SKM-1 (cell line): ENCODE measurements around the gene CLDN22.
"Not testable (repeated sequence)": the region's sequence is repeated elsewhere in the genome, so short reads cannot be mapped to it uniquely, and the experiment has no call there.

Experiments used
- DNase-seq: peaks from one replicate; lab custom pipeline; 2025; ENCODE audit not compliant: unreplicated experiment; lab: John Stamatoyannopoulos, UW

CLDN22 gene

DNA sequence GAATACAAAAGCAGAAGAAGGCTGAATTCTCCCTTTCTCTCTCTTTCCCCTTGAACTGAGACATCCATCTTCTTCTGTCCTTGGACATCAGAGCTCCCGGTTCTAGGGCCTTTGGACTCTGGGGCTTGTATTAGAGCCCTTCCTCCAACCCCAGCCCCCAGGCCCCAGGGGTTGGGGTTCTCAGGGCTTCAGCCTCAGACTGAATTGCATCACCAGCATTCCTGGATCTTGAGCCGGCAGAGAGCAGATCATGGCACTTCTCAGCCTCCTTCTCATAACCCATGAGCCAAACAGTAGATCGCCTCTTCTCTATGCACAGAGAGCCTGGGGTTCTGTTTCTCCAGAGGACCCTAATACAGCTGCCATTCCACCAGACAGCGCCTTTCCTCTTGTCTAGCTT, 27.5 kb upstream of the CLDN22 start:
- no peak for DNase-seq

DNA sequence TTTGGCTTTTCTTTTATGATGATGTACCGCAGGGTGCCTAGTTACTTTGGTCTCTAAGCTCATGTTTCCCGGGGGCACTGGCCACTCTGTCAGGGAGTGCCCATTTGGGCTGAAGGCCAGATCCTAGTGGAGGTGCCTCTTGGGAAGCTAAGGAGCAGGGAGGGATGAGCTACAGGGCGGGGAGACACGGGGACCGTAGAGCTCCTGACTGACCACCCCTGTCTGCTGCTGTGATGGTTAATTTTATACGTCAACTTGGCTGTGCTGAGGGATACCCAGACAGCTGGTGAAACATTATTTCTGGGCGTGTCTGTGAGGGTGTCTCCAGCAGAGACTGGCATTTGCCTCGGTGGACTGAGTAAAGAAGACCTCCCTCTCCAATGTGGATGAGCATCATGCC, 27.1 kb upstream of the CLDN22 start:
- no peak for DNase-seq

DNA sequence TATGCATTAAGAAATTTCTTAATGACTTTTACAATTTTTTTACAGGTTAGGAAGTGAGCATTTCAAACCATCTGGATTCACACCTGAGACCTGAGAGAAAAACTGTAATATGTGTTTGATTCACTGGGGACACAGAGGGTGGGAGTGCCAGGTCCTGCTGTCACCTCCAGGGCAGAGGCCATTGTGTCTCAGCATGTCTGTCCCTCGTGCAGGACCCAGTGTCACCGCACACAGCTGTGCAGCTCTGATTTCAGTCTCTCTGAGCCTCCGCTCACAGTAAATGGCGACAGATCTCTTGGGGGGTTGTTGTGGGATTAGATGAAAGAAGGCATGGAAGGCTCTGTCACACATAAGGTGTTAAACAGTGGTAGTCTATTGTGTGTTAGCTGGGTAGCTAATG, 25.2 kb upstream of the CLDN22 start:
- DNase-seq = no peak

DNA sequence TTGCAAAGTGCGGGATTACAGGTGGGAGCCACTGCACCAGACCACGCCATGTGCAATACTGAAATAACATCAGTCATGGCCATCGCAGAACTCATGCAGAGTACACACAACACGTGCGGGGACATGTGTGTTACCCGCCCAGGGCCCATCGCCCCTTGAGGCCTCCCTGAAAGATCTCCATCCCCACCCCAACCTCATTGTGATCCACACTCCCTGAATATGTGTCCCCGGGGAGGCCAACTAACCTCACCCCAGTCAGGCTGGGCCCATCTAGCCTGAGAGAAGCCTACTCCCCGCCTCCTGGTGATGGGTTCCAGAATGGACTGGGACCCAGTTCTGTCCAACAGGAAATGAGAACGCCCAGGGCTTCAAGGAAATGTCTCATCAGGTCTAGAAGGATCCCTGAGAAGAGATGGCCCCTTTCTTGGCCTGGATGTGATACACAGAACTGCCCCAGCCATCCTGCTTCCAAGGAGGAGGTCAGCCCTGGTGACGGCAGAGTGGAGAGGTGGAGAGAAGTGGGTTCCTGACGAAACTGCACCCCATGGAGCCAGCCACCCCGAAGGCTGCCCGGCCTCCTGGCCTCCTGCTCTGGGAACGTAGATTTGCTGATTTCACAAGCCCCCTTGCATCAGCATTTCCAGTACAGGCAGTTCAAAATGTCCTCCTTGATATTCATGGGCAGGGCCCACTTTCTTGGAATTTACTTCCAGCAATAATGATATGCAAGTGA, 24.6 kb upstream of the CLDN22 start:
- no peak for DNase-seq

DNA sequence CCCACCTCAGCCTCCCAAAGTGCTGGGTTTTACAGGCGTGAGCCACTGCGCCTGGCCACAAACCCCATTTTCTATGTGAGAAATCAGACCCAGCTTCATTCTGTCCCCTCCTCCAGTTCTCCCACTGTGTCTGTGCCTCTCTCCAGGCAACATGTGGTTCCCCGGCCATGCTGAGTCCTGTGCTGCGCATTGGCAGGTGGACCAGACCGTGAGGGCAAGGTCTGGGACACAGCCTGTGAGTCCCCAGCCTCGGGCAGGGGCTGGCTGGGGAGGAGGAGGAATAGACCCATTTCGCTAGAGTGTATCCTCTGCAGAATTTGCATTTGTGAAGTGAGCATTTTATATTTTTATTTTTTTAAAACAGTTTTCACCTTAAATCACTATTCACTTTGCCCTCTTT, 23.7 kb upstream of the CLDN22 start:
- no peak for DNase-seq

DNA sequence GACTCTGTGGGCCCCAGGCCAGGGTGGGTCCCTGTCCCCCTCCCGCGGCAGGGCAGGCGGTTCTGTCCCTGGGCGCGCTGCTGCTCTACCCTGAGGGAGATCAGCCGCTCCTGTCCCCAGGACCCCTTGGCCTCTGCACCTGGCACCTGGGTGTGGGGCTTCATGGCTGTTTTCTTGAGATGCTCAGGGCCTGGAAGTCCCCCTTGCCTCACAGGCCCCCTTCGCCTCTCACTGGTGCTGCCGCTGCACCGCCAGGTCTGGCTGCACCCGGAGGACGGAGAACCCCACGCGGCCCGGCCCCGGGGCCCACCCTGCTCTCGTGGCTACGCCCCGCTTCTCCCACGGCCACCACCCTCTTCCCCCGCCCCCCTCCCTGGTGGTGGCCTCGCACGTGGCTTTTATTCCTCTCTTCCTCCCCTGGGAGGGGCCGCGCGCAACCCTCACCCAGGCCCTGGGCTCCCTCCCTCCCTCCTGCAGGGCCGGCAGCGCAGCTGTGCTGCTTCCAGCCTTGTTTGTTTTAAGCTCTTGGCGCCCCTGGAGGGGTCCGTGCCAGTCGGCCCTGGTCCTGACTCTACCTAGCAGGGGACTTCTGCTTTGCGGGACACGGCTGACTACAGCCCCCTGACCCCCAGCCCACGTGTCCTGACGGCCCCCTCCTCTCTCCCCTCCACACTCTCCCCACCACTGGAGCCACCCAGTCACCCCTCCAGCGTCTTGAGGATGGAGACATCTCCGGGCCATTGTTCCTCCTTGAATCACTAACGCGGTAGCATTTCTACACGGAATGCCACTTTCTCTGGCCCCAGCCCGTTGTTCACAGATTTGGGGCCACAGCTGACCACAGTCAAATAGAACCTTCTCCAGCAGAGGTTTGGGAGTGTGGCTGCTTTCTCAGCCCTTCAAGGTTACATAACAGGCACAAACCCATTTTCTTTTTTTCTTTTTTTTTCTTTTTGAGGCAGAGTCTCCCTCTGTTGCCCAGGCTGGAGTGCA, 22.8 kb upstream of the CLDN22 start:
- no peak for DNase-seq

DNA sequence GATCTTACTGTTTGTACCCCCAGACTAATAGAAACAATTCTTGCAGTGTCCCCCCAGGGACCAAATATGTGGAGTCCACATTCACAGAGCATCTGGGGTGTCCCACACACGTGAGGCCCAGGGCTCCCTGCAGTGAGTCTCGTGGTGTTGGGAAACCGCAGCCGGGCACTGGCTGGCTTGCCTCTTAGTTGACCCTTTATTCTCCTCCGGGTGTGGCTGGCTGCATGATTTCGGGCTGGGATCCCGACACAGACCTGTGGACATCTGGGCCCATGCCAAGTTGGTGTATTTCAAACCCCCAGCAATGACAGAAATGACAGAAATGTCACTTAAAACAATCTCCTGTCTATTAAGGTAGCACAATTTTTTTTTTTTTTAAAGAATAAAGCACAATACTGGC, 17.8 kb upstream of the CLDN22 start:
- no peak for DNase-seq

DNA sequence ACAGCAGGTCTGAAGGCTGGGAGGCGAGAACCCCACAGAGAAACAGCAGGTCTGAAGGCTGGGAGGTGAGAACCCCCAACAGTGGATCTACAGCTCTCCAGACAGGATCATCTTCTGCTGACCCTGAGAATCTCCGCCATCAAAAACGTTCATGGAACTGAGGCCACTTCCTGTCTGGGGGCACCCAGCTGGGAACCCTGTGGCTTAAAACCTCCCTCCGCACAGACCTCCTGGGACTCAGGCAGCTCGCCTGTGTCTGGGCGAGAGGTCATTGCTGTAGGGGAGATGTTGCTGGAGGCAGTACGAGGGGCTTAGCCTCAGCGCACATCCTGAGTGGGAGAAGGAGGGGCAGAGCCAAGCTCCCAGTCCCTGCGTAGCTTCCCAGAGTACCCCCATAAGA, 17.3 kb upstream of the CLDN22 start:
- no peak for DNase-seq

DNA sequence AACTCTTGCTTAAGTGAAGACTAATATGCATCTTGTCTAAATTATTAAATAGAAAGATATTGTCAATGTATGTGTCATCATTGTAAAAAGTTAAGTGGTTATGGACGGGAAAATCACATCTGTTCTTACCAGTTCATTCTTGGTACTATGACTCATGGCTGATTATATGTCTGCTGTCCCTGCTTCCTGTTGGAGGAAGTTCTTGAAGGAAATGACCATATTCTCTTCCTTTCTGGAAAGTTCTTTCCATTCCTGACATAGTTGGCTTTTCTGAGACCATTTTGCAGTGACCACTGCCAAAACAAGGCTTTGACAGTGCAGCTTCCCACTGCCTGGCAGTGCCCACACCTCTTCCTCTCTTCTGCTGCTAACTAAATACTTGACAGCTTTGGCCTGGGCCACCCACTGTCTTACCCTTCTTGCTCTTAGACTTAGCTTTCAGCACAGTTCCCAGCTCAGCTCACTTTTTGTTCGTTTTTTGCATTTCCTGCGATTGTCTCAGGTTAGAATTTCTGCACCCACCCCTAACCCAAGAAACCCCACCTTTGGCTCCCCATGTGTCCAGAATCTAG, 15.4 kb upstream of the CLDN22 start:
- DNase-seq = no peak

DNA sequence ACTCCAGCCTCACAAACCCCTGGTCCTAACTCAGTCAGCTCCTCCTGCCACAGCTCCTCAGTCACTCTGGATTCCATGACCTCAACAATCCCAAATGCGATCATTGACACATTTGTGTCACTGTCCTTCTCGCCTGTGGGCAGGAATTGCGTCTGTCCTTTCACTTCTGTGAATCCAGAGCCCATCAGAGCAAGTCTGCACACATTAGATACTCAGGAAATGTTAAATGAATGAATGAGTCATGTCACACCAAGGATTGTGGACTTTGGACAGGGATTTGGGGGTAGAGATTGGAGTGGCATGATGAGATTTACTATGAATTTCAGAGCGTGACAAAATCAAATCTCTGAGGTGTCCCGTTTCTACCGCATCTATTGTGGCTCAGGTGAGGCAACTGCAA, 13.9 kb upstream of the CLDN22 start:
- no peak for DNase-seq

DNA sequence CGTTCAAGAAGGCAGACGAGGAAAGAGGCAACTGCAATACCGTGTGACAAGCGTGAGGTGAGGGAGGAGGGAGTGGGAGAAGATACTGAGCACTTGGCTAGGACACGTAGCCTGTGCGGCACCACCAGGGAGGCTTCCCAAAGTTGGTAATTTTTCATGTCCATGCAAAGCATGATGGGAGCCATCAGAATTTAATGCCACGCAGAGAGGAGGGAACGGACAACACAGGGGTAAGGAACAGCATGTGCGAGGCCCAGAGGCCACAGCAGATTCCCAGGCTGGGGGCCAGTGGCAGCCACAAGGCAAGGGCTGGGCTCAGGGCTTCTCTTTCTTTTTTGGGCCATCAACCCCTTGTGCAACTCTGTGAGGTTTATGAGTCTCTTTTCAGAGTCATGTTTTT, 13.1 kb upstream of the CLDN22 start:
- no peak for DNase-seq

DNA sequence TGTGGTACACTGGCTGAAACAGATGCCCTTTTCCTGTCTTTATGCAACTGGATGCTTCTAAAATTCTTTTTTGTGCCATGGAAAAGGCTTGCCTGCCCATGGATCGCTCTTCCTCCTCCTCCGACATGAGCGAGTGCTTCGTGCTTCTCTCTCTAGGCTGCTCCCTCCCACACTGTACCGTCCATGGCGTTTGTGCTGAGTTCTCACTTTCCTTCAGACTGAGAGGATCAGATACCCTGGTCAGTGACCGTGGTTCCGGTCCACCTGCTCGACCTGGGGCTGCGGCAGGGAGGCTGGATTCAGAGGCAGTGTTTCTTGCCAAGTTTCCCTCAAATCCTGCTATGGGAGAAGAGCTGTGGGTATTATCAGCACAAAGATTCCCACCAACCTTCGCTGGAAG, 12.4 kb upstream of the CLDN22 start:
- no peak for DNase-seq

DNA sequence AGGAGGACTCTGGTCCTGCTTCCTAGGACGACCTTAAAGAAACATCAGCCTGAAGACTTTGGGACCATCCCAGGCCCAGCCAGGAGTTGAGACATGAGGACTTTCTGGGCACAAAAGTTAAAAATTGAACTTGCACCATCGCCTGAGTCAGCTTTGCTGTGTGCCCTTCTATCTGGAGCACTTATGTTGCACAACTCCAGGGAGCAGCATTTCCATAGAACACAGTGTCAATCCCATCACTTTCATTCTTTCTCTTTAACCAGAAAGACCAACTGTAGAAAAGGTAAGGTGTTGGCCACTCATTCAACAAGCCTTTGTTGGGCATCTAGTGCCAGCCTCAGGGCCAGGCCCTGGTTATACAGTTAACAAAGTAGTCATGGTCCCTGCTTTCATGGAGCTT, 10.8 kb upstream of the CLDN22 start:
- DNase-seq = no peak

DNA sequence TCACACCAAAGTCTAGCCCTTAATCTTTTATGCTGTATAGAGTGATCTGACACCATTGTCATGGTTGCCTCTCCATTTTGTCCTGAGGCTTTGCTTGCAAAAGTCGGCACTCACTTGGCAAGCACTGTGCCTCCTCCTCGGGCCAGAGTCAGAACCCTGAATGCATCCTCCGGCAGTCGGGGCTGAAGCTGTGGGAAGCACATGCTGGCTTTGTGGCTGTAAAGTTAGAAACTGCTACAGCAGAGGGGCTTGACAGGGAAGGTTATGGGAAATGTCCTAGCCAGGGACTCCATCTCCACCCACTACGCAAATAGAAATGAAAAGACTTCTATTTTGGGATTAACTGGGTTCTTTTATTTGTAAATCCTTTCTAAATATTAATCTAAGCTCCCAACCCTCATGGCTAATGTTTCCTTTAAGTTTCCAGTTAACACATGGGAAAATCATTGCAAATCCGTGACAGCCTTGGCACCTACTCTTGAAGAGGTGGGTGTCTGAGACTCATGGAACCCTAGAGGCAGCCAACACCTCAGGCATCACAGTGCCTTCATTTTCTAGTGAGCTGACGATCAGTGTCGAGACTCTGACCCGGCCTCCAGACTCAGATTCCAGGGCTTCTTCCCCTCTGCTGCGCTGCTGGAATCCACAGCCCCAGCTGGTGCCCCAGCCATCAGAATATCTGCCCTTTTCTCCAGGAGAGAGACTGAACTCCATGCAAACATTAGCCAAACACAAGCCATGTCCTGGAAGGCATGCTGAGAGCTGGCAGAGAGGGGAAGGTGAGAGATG, 10.1 kb upstream of the CLDN22 start:
- no peak for DNase-seq

DNA sequence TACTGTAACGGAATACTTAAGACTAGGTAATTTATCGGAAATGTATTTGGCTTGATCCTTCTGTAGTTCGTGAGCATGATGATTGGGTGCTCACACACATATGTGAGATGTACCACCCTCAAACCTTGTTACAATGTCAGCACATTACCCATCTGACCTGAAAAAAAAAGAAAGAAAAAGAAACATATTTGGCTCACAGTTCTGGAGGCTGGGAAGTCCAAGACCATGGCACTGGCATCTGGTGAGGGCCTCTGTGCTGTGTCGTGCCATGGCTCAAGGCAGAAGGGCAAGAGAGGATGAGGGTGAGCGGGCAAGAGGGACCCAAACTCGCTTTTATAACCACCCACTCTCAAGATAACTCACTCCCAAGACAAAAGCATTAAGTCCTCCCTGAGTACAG, 9.2 kb upstream of the CLDN22 start:
- no peak for DNase-seq

DNA sequence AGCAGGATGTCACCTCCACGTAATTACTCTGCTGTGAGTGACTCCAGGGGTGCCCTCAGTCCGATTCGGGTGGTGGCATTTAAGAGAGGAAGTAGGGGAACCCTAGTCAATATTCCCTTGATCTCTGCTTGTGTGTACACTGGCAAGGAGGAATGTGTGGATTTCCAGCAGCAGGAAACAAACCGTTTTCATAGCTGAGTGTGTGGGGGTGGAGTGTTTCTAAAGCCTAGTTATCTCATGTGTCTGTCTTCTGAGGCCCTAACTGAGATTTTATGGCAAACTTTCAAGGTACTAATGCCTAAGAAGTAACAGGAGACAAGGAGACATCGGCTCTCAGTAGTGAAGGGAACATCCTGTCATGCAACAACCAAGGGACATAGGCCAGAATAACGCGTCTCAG, 8.8 kb upstream of the CLDN22 start:
- no peak for DNase-seq

DNA sequence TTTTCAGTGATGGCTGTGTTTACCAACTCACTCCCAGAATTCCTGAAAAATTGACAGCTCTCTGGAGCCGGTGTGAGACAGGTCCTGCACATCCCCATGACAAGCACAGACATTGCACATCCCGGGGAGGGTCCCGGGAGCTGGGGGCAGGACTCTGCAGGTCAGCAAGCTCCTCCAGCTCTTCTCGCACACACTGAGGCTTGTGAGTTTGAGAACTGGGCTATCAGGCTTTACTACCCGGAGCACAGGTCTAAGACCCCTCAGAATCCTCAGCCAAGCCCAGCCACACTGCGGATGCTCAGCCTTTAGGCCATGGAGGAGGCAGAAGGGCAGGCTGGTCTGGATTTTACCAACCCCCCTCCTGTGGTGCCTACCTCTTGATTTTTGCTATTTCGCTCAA, 7.8 kb upstream of the CLDN22 start:
- no peak for DNase-seq

DNA sequence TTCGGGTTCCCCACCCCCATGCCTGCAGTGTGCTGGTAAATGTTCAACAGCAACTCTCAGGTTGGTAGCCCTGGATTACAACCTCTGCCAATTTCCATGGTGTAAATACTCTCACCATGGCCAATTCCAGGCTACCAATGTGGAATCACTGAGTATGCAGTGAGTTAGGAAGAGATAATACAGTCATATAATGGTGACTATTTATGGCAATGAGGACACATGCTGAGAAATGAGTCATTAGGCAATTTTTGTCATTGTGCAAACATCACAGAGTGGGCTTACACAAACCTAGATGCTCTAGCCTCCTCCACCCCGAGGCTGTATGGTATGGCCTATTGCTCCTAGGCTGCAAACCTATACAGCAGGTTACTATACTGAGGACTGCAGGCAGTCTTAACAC, 6.8 kb upstream of the CLDN22 start:
- no peak for DNase-seq

DNA sequence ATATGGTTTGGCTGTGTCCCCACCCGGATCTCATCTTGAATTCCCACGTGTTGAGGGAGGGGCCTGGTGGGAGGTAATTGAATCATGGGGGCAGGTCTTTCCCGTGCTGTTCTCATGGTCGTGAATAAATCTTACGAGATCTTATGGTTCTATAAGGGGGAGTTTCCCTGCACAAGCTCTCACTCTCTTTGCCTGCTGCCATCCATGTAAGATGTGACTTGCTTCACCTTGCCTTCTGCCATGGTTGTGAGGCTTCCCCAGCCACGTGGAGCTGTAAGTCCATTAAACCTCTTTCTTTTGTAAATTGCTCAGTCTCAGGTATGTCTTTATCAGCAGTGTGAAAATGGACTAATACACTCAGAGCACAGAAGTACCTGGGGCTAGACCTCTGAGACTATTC, 6.3 kb upstream of the CLDN22 start:
- not testable (repeated sequence) for DNase-seq

DNA sequence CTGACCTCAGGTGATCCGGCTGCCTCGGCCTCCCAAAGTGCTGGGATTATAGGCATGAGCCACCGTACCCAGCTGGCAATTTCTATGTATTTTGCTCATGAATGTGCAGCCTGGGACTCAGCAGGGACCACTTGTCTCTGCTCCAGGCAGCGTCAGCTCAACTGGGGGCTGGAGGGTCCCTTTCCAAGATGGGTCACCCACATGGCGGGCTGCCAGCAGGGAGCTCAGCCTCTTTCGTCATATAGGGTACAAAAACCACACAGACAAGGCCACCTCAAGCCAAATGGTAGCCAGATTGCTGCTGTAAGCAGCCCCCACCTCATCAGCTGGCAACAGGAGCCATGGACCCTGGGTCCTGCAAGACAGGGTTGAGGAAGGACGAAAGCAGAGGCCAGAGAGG, 4.5 kb upstream of the CLDN22 start:
- no peak for DNase-seq

DNA sequence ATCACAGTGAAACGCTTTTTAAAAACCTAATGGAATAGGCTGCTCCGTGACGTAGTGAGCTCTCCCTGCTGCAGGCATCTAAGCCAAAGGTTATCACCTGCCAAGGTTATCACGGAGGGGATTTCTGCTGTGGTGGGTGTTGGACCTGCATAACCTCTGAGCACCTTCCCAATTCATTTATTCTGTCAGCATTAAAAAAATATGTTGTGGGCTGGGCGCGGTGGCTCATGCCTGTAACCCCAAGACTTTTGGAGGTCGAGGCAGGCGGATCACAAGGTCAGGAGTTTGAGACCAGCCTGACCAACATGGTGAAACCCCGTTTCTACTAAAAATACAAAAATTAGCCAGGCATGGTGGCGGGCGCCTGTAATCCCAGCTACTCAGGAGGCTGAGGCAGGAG, 4.0 kb upstream of the CLDN22 start:
- DNase-seq = not testable (repeated sequence)
